ENCODE measurements around the gene LEPROT.

LEPROT gene

GRCh38 chr1:65412984-65413375 lies 7.5 kb upstream of the LEPROT start:
- FAIRE-seq = no peak

DNA sequence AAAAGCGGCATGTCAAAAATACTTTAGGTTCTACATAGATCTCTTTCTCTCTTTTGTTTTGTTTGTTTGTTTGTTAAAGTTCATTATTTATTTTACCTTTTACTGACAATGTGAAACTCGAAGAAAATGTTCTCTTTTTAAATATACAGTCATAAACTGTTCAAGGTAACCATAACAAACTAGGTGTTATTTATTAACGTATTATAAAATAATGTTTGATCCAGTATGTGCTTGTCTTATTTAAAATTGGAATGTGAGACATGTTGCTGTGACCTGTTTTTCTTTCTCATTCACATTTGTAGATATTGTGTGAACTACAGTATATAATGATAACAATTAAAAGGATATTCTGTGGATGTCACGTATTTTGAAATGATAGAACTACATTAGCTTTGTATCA lies 5.9 kb upstream of the LEPROT start:
- FAIRE-seq = no peak

- no peak for FAIRE-seq
Measured at GRCh38 chr1:65416767-65417166, 3.7 kb upstream of the LEPROT start.

- FAIRE-seq = no peak
Measured at GRCh38 chr1:65417729-65418128, 2.7 kb upstream of the LEPROT start.

DNA sequence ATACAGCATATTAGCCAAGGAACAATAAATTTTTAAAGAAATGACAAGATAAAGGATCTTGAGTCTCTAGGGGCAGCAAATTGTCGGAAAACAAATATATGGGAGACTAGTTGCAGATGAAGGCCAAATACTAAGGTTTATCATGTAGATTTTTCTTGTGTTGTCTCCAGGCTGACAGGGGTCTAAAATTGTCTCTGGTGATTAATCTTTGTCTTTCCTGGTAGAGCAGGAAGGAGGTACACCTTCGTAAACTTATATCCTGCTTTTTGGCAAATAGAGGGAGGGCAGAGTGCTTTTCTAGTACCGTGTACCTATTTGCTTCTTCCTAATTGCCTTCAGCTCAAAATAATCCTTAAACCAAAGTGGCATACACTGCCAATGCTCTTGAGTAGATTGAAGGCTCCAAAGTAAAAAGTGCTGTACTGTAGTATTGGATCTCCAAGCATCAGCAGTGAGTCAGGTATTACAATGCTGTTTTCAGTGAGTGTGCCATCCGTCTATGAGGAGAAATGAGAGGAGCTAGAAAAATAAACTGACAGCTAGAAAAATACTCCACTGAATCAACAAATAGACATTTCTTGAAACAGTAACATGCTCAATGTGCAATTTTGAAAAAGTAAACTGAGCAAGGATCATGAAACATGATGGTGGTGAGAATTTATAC lies 1.8 kb upstream of the LEPROT start:
- no peak for FAIRE-seq

DNA sequence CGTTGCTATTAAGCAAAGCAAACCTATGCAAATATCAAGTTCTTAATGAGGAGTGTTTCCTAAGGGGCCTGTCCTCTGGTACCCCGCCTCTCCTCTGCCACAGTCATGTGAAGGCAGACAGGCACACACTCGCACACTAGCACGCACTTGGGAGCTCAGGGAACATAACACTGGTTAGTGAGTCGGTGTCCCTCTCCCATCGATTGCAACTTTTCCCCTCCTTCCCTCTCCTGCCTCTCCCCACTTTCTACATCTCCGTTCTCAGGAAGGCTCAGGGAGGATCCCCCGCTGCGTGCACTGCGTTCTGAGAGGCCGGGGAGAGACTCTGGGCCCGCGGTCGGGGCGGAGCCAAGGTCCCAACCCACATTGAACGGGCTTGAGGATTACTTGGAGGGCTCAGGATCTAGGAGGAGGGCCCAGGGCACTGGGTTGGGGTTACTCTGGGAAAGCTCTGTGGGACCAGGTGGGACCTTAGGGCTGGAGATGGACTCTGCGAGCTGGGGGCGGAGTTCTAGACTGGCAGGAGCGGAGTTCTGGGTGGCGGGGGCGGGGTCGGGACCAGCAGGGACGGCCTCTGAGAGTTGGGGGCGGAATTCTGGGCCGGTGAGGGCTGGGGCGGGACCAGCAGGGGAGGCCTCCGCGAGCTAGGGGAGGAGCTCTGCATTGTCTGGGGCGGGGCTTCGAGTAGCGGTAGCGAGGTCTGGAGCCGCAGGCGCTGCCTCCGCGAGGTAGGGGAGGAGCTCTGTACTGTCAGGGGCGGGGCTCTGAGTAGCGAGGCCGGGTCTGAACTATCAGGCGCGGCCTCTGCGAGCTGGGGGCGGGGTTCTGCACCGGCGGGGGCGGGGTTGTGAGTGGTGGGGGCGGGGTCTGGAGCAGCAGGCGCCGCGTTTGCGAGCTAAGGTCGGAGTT lies 533 bp upstream of the LEPROT start:
- peak; percentile 93 for FAIRE-seq

DNA sequence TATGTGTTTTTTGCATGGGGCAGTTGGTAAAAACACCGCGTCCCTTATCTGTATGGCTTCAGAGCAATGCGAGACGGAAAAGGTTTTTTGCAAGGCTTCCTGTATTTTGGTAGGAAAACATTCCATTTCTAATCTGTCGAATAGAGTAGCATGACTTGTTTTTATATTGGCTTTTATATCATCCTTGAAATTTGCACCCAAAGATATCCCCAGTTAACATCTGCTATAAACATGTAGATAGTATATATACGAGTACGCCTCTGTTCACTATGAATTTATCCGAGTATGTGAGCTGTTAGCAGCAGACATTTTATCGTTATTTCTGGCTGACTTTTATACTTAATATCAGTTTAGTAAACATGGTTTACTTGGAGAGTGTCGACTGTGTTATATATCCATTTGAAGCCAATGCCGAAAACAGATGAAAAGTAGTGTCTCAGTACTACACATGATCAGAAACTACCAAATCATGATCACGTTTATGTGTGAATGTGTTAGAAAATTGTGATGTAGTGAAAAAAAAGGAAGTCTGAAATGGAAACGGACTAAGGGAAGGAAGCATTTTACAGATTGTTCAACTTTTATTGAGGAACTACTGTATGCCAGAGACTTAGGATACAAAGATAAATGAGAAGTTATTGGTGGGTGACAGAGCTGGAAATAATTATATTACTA lies 1.0 kb downstream of the LEPROT start:
- no peak for FAIRE-seq

GRCh38 chr1:65422241-65423203 lies 2.1 kb downstream of the LEPROT start:
- FAIRE-seq = no peak

- FAIRE-seq = peak; percentile 87
Measured at GRCh38 chr1:65423884-65424572, 3.6 kb downstream of the LEPROT start.

GRCh38 chr1:65424573-65424889 lies 4.1 kb downstream of the LEPROT start:
- no peak for FAIRE-seq

DNA sequence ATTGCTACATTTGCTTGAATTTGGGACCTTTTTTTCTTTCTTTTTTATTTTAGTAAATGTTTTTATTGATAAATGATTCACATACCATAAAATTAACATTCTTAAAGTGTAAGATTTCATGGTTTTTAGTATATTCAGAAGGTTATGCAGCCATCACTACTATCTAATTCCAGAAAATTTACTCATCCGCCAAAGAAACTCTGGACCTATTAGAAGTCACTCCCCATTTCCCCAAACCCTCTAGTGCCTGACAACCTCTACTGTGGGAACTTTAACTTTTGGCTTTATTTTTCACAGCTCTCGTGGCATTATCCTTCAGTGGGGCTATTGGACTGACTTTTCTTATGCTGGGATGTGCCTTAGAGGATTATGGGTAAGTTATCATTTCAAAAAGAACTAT lies 4.5 kb downstream of the LEPROT start:
- no peak for FAIRE-seq

DNA sequence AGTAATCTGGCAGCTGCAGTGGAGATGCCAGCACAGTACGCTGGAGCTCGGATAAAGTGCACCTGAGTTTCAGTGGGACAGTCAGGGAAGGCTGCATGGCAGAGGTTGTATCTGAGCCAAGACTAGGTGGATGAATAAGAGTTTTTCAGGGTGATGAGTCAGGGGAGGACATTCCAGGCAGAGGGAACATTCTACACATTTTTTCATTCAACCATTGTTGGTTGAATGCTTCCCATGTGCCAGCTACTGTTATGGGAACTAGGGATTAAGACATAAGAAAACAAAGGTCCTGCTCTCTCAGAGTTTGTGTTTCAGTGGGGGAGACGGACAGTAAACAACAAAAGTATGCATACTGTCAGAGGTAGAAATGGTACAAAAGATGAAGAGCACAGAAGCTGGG lies 5.2 kb downstream of the LEPROT start:
- no peak for FAIRE-seq

- no peak for FAIRE-seq
Measured at GRCh38 chr1:65429078-65429477, 8.6 kb downstream of the LEPROT start.

DNA sequence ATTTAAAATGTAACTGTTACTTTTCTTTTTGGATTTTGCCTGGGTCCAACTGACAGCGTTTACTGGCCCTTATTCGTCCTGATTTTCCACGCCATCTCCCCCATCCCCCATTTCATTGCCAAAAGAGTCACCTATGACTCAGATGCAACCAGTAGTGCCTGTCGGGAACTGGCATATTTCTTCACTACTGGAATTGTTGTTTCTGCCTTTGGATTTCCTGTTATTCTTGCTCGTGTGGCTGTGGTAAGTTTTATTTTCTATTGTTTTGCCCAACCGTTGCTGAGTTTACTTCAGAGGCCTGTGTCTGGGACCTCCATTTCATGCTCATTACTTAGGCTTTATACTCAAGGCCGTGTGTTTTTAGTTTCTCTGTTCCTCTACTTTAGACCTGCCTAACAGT lies 9.3 kb downstream of the LEPROT start:
- no peak for FAIRE-seq

DNA sequence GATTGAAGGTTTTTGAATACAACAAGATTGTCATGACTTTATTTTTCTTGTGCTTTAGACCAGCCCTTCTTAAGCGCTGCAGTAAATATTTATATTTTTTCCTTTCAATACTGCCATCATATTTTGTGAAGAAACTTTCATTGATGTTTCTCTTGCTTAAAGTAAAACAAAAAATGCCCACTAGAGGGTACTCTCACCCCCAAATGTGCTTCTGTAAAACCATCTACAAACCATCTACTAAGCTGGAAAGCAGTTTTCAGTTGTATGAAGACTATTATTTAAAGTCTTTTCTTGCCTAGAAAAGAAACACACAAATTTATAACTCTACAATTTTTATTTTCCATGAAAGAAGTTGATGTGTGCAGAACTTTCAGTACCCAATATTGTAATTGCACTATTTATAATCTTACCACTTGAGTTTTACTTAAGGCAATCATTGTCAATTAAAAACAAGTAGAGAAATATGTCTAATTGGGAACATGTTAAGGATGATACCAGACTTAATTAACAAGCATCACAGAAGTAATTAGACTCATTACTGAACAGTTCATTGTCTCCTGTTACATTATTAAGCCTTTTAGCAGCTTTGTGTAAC lies 10.7 kb downstream of the LEPROT start:
- peak; percentile 96 for FAIRE-seq

GRCh38 chr1:65432918-65433317 lies 12.4 kb downstream of the LEPROT start:
- FAIRE-seq = no peak

- no peak for FAIRE-seq
Measured at GRCh38 chr1:65434255-65434654, 13.8 kb downstream of the LEPROT start.

DNA sequence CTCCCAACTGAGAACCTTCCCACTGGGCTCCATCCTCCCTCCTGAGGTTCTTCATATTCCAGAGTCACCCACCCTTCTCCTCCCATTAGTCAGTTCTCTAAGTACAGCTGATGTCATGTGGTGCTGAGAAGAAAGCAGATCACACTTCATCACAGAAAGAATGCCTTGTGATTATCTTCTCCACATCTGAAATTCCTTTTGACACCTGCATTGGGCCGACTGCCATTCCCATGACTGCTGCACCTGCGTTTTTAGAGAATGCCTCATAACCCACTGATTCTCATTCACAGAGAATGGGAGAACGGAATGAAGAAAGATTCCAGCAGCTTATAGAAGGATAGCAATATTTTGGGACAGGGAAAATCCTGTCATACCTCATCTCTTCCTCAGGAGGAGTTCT lies 14.3 kb downstream of the LEPROT start:
- FAIRE-seq = no peak

DNA sequence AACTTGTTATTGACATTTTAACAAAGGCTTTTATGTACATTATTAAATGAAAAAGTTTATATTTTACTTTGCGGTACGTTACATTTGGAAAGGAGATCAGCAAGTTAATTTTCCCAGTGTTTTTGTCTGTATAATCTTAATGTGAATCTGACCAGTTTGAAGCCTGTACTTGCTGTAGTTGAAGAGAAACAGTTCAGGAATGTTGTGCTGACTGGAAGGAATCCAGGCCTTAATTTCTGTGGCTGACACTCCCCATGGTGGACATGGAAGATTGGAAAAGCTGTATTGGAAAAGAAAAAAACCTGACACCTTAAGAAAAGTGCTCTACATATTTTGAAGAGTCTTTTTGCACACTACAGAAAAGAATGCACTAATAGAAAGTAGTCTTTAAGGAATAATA lies 15.5 kb downstream of the LEPROT start:
- peak; percentile 36 for FAIRE-seq

DNA sequence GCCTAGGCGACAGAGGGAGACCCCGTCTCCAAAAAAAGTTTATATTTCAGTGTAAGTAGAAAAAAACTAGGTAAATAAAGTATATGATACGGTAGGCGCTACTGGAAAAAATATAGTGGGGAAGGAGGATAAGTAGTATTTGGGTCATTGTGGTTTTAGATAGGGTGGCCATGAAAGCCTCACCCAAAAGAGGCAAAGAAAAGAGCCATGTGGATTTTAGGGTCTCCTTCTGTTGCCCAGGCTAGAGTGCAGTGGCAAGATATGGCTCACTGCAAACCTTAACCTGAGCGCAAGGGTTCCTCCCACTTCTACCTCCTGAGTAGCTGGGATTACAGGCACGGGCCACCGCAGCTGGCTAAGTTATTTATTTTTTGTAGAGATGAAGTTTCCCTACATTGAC lies 17.1 kb downstream of the LEPROT start:
- FAIRE-seq = no peak

DNA sequence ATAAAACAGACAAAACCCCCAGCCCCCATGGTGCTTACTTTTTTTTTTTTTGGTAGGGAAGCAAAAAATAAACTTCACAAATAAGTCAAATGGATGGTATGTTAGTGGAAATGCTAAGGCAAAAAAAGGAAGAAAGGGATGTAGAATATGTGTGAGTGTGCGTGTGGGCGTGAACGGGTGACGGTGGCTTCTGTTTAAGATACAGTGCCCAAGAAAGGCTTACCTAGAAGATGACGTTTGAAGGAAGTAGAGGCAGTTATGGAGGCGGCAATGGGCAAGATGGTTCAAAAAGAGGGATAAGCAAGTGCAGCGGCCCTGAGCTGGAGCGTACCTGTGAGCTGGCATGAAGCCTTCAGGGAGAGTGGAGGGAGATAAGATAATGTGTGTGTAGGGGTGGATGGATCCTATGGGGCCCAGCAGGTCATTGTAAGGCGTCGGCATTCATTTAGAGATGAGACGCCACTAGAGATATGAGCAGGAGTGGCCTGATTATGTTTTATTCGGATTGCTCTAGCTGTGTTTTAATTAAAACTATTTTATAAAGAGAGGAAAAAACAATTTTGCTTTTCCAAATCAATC lies 19.9 kb downstream of the LEPROT start:
- FAIRE-seq = no peak

Data from G401.6 (cell line).